GM19463 (cell line): ENCODE results near the gene EPS8.
"Not testable (repeated sequence)": the region's sequence is repeated elsewhere in the genome, so short reads cannot be mapped to it uniquely, and the experiment has no call there.

ENCODE experiments used
- ATAC-seq: cut with Tn5 transposase; IDR thresholded peaks from one replicate; pipeline ENCODE4 v1.9.1; 2021; ENCODE audit warnings: mild to moderate bottlenecking, moderate library complexity; ENCODE audit not compliant: unreplicated experiment

The EPS8 gene

DNA sequence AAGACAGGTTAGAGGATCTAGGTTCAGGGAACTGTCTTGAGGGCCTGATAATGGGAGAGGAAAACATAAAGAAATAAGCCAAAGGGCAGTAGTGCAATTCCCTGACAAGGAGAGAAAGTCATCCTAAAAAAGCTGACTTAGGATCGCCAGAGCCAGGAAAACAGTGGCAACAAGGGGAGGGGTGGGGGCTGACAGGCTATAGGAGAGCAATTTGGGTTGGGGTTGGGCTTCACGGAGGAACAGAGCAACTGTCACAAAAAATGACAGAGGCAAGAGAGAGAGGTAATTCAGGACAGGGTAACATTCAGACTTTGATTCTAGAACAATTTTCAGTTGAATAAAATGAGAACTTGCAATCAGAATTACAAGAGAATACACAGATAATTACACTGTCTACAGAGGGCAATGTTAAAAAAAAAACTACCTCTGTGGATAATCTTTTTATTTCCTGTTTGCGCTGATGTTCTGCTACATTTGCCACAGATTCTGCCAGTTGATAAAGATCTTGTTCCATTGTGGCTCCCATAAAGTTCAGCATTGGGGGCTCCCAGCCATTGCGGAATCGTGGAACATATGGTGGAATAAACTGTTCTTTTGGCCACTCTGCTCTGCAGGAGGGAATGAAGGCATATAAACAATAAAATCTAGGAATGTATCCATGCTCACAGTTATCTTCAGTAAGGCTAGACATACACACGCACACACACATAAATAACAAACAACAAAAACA is 138.6 kb downstream of the EPS8 start:
- ATAC-seq = no peak

DNA sequence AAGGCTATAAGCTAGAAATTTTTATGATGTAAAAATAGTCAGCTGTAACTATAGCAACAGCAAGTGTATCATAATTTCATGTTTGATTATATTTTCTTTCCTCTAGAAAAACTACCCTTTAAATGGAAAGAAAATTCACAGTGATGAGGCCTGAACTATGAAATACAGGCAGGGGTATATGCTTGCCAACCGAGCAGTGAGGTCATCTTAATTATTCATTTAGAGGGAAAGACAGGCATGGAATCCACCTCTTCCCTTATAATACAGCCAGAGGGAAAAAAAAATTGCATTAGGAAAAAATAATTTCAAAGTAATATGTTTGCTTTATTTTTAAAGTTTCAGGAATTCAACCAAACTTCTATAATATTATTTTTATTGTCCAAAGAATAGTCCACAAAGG is 139.8 kb downstream of the EPS8 start:
- ATAC-seq = no peak

DNA sequence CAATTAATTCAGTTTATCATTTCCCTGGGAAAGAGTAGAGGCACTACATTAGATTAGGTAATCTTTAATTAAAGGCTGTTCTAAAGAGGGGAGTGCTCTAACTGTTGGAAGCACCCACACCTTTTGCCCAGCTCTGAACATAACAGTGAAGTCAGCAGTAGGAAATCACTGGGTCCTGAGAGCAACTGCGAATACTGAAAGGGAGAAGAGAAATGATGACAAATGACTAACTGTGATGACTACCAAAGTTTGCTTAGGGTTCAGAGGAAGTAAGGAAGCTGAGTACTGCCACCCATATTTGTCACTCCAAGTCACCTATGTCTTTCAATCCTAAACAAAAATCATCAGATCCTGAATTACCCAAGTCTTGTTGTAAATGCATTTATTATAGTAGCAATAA is 140.6 kb downstream of the EPS8 start:
- no peak for ATAC-seq

DNA sequence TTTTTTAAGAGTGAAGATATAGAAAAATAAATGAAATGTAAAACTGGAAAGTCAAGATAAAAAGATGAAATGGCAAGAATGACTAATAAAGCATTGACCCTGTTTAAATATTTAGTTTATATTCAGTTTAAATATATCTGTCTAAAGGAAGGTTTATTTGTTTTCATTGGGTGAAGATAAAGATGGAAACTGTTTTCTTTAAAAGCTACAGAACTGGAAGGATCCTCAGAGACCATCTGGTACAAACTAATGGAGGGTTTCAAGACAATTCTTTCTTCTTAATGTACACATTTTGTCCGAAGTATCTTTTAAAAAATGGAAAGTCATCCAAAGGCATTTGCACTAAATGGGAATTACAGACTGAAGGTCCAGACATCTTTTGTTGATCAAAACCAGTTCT is 142.6 kb downstream of the EPS8 start:
- ATAC-seq = no peak

DNA sequence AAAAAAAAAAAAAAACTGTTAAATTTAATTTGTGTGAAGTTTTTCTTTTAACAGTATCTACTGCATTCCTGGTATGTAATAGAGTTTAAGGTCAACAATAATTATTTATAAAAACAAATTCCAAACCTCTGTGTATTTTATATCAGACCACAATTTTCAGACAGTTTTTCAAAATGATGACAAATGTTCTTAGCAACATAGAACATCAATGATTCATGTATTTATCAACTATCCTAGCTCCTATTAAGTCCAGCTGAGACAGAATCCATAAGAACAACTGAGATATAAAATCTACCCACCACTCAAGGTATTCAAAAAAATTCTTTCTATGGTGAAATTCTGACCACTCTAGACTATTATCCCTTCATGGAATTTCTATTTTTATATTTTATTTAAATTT is 144.5 kb downstream of the EPS8 start:
- no peak for ATAC-seq

DNA sequence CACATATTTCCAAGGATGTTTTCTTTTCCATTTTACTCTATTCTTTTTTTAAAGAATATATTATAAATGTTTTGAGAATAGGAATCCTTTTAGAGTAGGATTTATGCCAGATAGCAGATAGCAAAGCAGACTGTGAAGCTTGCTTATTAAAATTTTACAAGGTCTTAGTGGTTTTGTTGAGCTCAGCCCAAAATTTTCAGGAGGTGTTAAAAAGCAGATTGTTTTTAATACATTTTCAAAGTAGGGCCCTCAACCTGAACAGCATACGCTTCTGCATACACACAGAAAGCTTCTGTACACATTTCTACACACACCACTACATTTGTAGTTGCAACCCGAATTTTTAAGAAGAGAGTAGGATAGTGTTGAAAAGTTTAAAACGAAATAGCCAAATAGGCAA is 151.0 kb downstream of the EPS8 start:
- no peak for ATAC-seq

DNA sequence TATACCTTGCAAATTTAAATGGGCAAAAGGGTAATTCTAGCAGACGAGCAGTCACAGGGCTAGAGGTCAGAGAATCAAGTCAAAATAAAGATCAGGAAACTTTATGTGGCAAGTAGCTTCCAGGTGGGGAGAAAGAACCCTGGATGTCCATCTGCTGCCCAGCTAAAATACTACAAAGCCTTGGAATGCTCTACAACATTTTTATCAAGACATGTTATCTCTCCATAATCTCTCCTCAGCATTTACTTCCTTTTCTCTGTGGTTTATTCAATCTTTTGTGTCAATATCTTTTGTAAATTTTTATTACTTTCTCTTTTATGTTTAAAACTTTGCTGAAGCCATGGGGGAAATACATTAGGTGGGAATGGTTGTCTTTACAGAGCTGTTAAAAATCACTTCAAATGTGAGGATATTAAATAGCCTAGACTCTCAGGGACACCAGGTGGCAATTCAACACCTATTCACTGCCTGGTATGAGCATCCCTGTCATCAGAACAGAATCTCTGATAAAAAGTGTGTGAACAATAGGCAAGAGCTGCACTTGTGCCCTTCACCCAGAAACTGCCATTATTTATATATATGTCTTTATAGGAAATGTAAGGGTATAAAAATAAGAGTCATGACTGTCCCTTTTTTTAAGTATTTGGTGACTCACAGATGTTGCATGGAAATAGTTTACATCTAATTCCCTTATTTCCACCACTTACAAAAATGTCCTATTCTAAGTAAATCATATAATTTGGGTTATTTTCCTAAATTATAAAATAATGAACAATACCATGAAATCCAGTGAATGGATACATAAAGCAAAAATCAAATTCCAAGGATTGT is 152.9 kb downstream of the EPS8 start:
- no peak for ATAC-seq

DNA sequence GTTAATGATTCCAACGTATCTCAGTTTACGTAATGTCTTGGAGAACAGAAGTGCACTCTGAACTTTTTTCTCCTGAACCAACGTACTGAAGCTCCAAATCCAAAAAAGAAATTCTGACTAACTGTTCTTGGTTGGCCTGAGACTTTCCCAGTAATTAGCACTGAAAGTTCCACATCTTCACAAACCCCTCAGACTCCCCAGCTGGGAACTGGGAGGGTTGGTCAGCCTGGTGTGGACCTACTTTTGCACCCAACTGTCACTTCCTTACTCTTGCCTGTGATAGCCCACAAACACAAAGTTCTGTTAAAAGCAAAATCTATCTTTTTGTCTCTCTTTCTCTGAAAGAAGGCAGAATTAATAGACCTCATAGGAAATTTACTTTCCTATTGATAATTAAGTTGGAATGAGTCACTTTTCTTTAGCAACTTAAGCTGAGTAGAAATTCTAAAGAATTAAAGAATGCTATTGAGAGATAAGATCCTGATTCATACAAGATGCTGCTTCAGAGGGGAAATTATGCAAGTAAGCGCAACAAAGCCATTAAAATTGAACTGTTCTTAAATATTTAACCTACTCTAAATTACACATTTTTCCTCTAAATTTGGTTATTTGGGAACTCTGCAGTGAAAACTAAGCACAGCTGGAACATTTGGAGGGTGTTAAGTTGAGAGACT is 155.0 kb downstream of the EPS8 start:
- ATAC-seq = no peak

DNA sequence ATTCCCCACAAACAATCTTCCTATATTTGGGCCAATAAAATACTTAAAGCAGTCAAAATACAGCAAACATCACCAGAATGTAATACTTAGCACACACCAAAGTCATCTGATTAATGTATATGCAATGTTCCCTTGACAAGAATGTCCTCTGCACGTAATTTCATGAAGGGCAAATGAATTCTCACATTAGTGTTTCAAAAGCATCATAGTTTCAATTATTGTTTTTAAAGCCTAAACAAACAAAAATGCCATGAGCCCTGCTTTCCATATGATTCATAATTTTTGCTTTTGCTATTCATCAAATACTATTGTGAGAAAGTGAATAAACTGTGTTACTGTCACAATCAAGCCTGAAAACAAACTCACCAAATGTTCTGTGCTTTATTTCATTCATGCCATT is 156.0 kb downstream of the EPS8 start:
- no peak for ATAC-seq

DNA sequence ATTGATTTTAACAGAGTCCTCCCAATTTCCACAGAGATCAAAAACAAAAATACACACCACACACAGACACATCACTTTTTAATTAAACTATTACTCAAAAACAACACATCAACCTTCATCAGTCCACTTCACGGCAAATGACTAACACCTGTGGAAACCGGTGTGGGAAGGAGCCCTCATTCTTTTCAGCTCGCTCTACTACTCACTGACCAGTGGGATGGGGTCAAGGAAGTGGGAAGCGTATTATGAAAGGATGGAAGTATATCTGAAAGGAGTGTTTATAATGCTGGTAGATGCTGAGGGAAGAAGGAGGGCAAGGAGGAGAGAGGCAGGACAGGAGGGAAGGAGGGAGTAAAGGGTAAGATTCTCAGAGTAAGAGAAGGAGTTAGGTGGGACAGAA is 156.5 kb downstream of the EPS8 start:
- no peak for ATAC-seq

DNA sequence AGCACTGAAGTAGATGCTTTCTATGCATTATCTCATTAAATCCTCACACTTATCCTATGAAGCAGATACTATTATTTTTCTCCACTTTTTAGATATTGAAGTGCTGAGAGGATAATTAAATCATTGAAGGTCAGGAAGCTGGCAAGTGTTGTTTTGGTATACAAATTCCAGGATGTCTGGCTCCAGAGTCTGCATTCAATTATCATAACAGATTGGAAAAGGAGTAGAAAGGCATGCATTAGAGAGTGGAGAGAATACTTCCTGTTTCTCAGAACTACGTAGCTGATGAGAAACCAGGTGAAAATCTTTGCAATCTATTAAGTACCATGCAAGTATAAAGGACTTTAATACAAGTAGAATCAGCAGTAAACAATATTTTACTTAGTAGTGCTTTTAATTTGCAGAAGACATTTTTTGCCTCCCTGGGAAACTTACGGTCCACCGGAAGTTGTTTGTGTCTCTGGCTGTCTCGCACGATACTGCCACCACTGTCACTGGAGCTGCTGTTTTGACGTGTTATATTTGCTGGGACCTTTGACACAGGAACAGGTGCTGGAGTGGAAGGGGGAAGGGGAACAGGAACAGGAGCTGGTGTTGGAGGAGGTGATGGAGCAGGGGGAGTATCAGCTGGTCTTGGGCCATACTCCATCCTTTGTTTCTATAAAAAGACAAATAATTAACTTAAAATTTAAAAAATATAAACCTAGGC is 158.0 kb downstream of the EPS8 start:
- ATAC-seq = no peak

DNA sequence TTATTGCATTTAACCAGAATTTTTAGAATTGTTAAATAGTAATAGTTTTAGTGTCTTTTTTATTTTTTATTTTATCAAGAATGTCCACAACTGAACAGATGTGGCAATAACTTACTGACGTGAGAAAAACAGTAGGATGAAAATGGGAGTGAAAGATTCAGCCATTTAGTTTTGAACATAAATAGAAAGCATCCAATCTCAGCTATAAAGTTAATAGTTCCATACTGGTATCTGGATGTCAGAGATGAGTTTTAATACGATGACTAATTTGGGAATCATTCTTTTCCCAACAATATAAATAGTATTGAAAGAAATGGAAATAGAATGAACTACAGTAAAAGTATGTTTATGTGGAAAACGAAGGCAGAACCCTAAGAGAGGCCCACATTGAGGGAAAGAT is 159.4 kb downstream of the EPS8 start:
- ATAC-seq = no peak

DNA sequence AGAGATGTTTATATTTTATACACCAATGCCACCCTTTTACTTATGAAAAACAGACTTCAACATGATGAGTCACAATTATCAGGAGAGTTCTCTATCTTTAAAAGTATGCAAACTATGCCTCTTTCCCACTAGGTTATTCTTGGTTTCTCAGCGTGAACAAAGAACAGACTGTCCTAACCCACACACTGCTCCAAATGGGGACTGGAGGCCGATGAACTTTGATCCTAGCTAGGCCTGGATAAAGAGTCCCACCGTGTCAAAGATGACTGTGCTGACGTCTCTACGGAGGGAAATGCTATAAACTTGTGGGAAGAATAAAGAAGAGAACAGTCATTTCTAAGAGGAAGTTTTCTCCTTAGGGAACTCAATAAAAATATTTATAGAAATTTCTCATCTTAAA is 160.1 kb downstream of the EPS8 start:
- peak; percentile 86 for ATAC-seq

DNA sequence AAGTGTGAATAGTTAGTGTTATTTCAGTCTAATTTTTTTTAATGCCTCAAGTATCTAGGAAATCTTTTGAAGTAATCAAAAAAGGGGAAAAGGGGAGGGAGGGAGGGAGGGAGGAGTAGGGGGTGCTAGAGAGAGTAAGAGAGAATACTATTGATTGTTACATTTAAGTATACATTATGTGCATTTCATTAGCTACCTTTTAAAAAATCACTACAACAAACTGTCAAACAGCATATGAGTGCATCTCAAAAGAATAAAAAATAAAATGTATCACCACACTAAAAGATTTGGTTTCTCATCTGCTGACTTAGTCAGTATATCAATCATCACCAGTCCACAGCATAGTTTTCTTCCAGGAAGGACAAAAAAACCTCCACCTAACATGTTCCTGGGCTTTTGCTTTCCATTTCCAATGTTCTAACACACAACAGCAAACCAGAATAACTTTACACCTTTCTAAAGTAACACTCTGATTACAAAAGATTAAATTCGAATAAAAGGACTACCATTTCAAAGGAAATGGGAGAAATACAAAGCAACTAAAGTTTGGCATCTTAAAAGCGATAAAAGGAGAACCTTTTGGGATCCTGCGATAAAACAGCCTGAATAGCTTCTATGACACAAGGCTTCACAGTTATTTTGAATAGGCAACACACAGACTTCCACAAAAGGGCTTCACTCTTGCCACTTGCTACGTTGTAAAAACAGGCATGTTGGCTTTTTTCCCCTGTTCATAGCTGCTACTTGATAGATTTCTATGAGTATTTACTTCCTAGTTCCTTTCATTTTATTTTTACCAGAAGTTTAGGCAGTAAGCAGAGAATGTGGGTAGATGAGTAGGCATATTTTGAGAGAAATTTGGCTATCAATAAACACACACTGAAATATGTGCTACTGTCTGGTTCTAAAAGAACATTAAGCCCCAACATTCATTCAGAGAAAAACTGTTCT is 160.9 kb downstream of the EPS8 start:
- no peak for ATAC-seq

DNA sequence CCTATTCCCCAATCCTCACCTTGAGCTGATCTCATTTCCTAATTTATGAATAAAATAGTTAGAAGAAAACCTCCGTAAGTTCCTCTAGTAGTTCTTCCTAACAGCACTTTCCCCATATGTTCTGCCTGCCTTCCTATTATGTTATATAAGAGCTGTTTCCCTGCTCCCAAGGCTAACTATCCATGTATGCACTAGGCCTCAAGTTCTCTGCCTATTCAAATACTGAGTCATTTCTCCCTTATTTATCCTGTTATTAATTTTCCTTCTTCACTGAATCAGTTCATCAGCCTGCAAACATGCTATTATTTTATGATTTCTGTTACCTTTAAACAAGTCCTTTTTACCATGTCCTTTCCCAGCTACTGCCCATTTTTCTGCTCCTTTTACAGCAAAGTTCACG is 164.1 kb downstream of the EPS8 start:
- ATAC-seq = no peak

DNA sequence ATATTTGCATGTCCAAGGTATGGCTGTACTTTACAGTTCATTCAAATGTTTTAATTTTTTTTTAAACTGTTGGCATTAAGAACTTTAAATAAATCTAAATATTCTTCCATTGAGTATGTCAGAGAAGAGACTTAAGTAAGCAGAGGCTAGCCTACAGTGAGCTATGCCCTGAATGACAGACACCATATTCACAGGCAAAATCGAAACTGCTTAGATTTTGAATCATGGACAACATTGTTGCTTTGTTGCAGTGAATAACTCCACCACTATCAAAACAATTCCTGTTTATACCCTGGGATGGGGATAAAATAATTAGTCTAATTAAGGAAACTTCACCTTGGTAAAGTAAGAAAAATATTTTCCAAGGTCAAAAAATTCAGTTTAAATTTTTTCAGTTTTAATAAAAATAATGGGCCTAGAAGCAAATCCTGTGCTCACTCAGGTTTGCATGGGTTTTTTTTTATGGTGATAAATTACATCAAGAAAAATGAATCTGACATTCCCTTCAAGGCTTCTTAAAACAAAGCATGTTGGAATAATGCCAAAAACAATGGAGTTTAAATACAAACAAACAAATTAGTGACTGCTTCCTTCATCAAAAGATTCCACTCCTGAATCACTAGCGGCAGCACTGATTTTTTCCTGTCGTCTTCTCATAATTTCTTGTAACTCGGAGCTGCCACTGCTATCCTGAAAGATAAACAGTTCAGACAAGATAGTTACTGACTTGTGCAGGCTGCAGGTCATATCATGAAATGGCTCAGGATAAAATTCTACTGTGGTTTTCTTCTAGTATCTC is 168.2 kb downstream of the EPS8 start:
- ATAC-seq = no peak

DNA sequence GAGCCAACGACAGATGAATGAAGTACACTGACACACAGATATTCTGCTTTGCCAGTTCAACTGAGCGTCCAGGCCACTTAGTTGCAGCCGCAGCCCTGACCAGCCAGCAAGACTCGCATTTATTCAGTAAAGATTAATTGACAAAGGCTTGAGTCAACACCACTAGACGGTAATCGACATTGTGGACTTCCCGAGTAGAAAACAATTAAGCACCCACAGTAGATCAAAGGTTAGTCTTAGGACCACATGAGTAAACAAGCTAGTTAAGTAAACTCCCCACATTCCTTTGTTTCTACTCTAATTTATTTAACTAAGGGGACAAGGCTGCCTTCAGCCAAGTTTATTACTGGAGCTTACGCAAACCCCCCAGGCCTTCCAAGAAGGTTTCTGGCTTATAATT is 172.7 kb downstream of the EPS8 start:
- not testable (repeated sequence) for ATAC-seq

DNA sequence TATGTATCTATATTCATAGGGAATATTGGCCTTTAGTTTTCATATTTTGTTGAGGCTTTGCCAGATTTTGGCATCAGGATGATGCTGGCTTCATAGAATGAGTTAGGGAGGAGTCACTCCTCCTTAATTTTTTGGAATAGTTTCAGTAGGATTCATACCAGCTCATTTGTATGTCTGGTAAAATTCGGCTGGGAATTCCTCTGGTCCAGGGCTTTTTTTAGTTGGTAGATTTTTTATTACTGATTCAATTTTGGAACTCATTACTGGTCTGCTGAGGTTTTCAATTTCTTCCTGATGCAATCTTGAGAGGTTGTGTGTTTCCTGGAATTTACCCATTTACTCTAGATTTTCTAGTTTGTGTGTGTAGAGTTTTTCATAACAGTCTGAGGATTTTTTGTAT is 175.2 kb downstream of the EPS8 start:
- ATAC-seq = no peak

DNA sequence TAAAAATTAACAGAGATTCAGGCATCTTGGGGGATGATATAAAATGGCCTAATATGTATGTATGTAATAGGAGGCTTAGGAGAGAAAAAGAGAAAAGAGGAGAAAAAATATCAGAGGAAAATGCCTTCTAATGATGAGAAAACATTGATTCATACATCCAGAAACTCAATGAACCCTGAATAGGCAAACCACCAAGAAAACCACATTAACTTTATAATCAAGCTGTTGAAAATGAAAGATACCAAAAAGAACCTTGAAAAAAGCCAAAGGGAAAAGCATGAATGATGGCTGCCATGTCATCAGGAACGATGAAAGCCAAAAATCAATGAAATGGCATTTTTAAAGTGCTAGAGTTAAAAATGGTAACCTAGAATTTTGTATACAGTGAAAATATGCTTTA is 180.2 kb downstream of the EPS8 start:
- no peak for ATAC-seq
